GM12874 (cell line): ENCODE measurements around the gene DUSP6.

Experiments used
- CTCF ChIP-seq: IDR thresholded peaks from 2 replicates; pipeline ENCODE4 v1.5.1; 2011; ENCODE audit warnings: low read depth, mild to moderate bottlenecking, control low read depth, low read length, moderate library complexity; ENCODE audit not compliant: insufficient read depth

The DUSP6 gene

GRCh38 chr12:89363582-89363981 is 11.3 kb upstream of the DUSP6 start:
- no peak for TF ChIP-seq CTCF

GRCh38 chr12:89363084-89363483 is 10.8 kb upstream of the DUSP6 start:
- TF ChIP-seq CTCF: no peak

- no peak for TF ChIP-seq CTCF
Observed at GRCh38 chr12:89359615-89360014, 7.3 kb upstream of the DUSP6 start.

- TF ChIP-seq CTCF: no peak
Observed at GRCh38 chr12:89358805-89359204, 6.5 kb upstream of the DUSP6 start.

GRCh38 chr12:89357297-89357730 is 5.0 kb upstream of the DUSP6 start:
- TF ChIP-seq CTCF: no peak

- no peak for TF ChIP-seq CTCF
Observed at GRCh38 chr12:89356069-89356665, 3.9 kb upstream of the DUSP6 start.

GRCh38 chr12:89355243-89356068 is 3.2 kb upstream of the DUSP6 start:
- TF ChIP-seq CTCF: no peak
